Uterus (tissue), 2 donors: ENCODE results near the gene RGS7.

ENCODE experiments used
- CTCF ChIP-seq, 4 experiments: fragments of 200-600 bp in 2 of 4; fragments of 450-650 bp in 2 of 4; sonication (generic) in 2 of 4; IDR thresholded peaks; one replicate each; pipeline ENCODE4 v1.5.1; 2016 to 2019; ENCODE audit warnings: antibody characterized with exemption in 4 of 4, mild to moderate bottlenecking in 2 of 4, moderate library complexity in 1 of 4
- POLR2A ChIP-seq, 2 donors: fragments of 450-650 bp; IDR thresholded peaks; one replicate each; pipeline ENCODE4 v1.6.1; 2016; ENCODE audit warnings: antibody characterized with exemption in 2 of 2, mild to moderate bottlenecking in 1 of 2, moderate library complexity in 1 of 2

GRCh38 chr1:241074507-241074906 lies 282.5 kb downstream of the RGS7 start:
- TF ChIP-seq POLR2A (IDR thresholded peaks at IDR 0.05) (no peak), CTCF (IDR thresholded peaks at IDR 0.05) (no peak)
